ENCODE data around the gene CBX2. TPM values are rescaled to one million over a fixed set of nuclear protein-coding genes. Genes with fewer than 3 reads are reported as not detected.

CBX2 gene
- total RNA-seq, 1 experiment from 2014 or later = 79.4 TPM

DNA sequence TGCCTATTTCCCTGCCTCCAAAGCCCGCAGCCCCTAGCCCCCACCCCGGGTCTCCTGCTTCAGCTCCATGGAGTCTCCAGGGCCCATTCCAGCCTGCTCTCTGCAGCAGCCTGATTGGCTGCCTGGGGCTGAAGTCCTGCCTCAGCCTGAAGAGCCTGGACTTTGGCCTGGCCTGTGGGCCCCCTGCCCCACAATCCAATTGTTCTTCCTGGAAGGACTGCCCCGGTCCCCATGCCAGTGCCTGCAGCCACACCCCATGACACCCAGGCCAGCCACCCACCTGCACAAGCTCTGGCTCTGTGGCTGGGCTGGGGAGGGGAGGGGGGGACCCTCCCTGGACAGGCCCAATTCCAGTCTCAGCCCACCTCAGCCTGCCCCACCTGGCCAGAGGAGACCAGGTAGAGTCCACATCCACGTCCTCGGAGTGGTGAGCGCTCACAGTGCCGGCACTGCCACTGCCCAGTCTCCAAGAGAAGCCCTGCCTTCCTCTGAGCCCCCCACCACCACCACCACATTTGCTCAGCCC is 34.9 kb upstream of the CBX2 start:
- no peak overlapping the region for H3T11ph ChIP-seq (ENCODE audit: low read length)
- no peak overlapping the region for H3K4ac ChIP-seq (ENCODE audit: low read depth, low read length)
- H3K14ac ChIP-seq (ENCODE audit: insufficient read depth, low read length) = no peak overlapping the region
- no peak overlapping the region for H3K18ac ChIP-seq (ENCODE audit: insufficient read length, low read depth, low read length)
- H2BK120ac ChIP-seq (ENCODE audit: low read depth, low read length, poor library complexity, severe bottlenecking) = no peak overlapping the region
- no peak overlapping the region for H2BK5ac ChIP-seq (ENCODE audit: insufficient read length, low read length)
- Mint-ChIP-seq H3K27me3 (ENCODE audit: low read depth) (peaks cover 92% of the 10 kb centered on the region), H3K36me3 (ENCODE audit: insufficient read depth in 1 of 3, low read depth in 3 of 3) (no peaks in the 10 kb centered on the region), H3K4me3 (no peak overlapping the region), H3K4me1 (peaks cover 12 to 22% of the 10 kb centered on the region in 2 experiments), H3K9me3 (no peaks in the 10 kb centered on the region; a peak in 1 of 5 replicates), H3K27ac (no peak overlapping the region)
- H4K5ac ChIP-seq (ENCODE audit: insufficient read length, low read depth, low read length) = no peak overlapping the region
- no peaks in the 10 kb centered on the region for H3K9me3 ChIP-seq (ENCODE audit: control insufficient read depth, low read depth, low read length)
- H2AK5ac ChIP-seq (ENCODE audit: insufficient read length, low read length) = no peak overlapping the region
- DNase-seq = no peak
- H4K91ac ChIP-seq (ENCODE audit: insufficient read length, low read depth, low read length) = no peak overlapping the region
- peaks cover 13% of the 10 kb centered on the region for H3K23me2 ChIP-seq (ENCODE audit: insufficient read length, low read depth, low read length, poor library complexity, severe bottlenecking)
- no peak overlapping the region for H3K56ac ChIP-seq (ENCODE audit: insufficient read length, low read depth, low read length)
- H3K27me3 ChIP-seq (ENCODE audit: insufficient read depth, low read length) = peaks cover 15% of the 10 kb centered on the region; the same call in 1 of the 2 replicates
- H2BK12ac ChIP-seq (ENCODE audit: insufficient read length, low read depth, low read length) = no peak overlapping the region
- H2AFZ ChIP-seq (ENCODE audit: low read length) = no peak overlapping the region
- no peak overlapping the region for H2BK20ac ChIP-seq (ENCODE audit: low read depth, low read length, poor library complexity, severe bottlenecking)
- H4K8ac ChIP-seq (replicated peaks; ENCODE audit: insufficient read length, low read depth, low read length) = no peak overlapping the region
- no peak overlapping the region for H3K9ac ChIP-seq (ENCODE audit: extremely low read depth, insufficient read length, low read length)
- H3K27ac ChIP-seq (ENCODE audit: insufficient read length, low read depth, low read length) = no peak overlapping the region
- WGBS (ENCODE audit: extremely low coverage, insufficient read length, low lambda C conversion rate) = no CpG with 5 or more reads among the region's 7 CpGs
- no peak overlapping the region for H3K4me2 ChIP-seq (ENCODE audit: insufficient read depth, insufficient read length, low read length)
- peaks cover 4% of the 10 kb centered on the region for H4K20me1 ChIP-seq (ENCODE audit: control insufficient read depth, insufficient read depth, insufficient read length)
- peaks cover 2% of the 10 kb centered on the region; the same call in 1 of the 2 replicates for H3K4me1 ChIP-seq (ENCODE audit: insufficient read depth, low read length)
- H3K79me1 ChIP-seq (ENCODE audit: insufficient read depth, low read depth, low read length, poor library complexity, severe bottlenecking) = no peaks in the 10 kb centered on the region
- no peak overlapping the region for H2BK15ac ChIP-seq (ENCODE audit: low read depth, low read length)
- no peak for TF ChIP-seq CTCF (conservative IDR thresholded peaks at IDR 0.05)
- no peak overlapping the region for H3K23ac ChIP-seq (ENCODE audit: insufficient read length, low read depth, low read length)
- H3K79me2 ChIP-seq (ENCODE audit: insufficient read depth, low read length) = no peaks in the 10 kb centered on the region
